ENCODE results near the gene SLC25A39. TPM values are rescaled to one million over a fixed set of nuclear protein-coding genes. Genes with fewer than 3 reads are reported as not detected.

Gene SLC25A39
- total RNA-seq, 4 donors from 2014 or later, result 93.2 to 148 (median 107) TPM

DNA sequence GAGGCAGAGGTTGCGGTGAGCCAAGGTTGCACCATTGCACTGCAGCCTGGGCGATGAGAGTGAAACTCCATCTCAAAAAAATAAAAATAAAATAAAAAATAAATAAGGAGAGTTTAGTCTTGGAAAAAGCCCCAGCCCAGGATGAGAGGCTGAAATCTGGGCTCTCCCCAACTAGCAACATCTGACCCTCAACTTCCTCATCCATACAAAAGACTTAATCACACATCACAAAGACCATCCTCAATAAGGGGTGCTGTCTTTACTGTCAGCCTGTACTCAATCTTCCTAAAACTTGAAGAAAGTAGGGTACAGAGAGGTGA is 45.3 kb downstream of the SLC25A39 start:
- Histone ChIP-seq H3K4me1 (peaks cover 6 to 17% (median 14%) of the 10 kb centered on the region in 3 donors), H3K36me3 (no peaks in the 10 kb centered on the region), H3K9me3 (no peaks in the 10 kb centered on the region), H3K27ac (peak overlapping the region in 2 of 4 donors; percentile 13 to 86), H3K27me3 (no peaks in the 10 kb centered on the region), H3K4me3 (no peak overlapping the region)
- DNase-seq, result no peak
- TF ChIP-seq, protein P1, sequence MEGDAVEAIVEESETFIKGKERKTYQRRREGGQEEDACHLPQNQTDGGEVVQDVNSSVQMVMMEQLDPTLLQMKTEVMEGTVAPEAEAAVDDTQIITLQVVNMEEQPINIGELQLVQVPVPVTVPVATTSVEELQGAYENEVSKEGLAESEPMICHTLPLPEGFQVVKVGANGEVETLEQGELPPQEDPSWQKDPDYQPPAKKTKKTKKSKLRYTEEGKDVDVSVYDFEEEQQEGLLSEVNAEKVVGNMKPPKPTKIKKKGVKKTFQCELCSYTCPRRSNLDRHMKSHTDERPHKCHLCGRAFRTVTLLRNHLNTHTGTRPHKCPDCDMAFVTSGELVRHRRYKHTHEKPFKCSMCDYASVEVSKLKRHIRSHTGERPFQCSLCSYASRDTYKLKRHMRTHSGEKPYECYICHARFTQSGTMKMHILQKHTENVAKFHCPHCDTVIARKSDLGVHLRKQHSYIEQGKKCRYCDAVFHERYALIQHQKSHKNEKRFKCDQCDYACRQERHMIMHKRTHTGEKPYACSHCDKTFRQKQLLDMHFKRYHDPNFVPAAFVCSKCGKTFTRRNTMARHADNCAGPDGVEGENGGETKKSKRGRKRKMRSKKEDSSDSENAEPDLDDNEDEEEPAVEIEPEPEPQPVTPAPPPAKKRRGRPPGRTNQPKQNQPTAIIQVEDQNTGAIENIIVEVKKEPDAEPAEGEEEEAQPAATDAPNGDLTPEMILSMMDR (IDR thresholded peaks at IDR 0.05), result no peak
- no peak for TF ChIP-seq POLR2A (IDR thresholded peaks at IDR 0.05)
- 88 to 97% methylated on average over 2 of the region's 2 CpGs for WGBS, 2 donors
- intact Hi-C loops (cut with DNase I), result no loop called here

DNA sequence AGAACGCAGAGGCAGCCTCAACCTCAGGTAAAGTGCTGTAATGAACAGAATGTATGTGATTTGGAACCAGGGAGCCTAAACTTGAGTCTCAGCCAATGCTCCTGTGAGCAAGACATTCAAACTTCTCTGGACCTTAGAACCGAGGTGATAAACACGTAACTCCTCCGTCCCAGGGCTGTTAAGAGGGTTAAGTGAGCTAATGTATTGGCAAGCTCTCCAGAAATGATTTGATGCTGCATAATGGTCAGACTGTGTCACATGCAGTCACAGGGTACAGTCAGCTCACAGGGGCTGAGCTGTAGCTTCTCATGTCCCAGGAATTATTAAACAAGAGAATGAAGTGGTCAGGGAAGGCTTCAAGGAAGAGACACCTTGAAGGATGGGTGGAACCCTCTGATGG is 46.6 kb downstream of the SLC25A39 start:
- Histone ChIP-seq H3K27me3 (no peaks in the 10 kb centered on the region), H3K4me1 (peaks cover 6 to 17% (median 14%) of the 10 kb centered on the region in 3 donors), H3K27ac (no peak overlapping the region), H3K36me3 (no peaks in the 10 kb centered on the region), H3K4me3 (no peak overlapping the region), H3K9me3 (no peaks in the 10 kb centered on the region)
- intact Hi-C loops (cut with DNase I), result no loop called here
- WGBS, 2 donors, result 83 to 88% methylated on average over 4 of the region's 4 CpGs
- DNase-seq, result no peak
- TF ChIP-seq, protein P1 (IDR thresholded peaks at IDR 0.05), result no peak
- no peak for TF ChIP-seq POLR2A (IDR thresholded peaks at IDR 0.05)

DNA sequence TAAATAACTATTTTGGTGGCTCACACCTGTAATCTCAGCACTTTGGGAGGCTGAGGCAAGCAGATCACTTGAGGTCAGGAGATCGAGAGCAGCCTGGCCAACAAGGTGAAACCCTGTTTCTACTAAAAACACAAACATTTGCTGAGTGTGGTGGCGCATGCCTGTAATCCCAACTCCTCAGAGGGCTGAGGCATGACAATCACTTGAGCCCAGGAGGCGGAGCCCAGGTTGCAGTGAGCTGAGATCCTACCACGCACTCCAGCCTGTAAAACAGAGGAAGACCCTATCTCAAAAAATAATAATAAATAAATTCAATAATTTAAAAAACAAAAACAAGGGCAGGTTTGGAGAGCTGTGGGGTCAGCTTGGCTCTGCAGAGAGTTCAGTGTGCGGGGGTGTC is 51.0 kb downstream of the SLC25A39 start:
- no peak overlapping the region for H3K4me3 ChIP-seq
- intact Hi-C loops (cut with DNase I), result no loop called here
- 83 to 90% methylated on average over 5 of the region's 5 CpGs for WGBS, 2 donors
- no peaks in the 10 kb centered on the region for H3K9me3 ChIP-seq
- H3K36me3 ChIP-seq, result no peaks in the 10 kb centered on the region
- no peak overlapping the region for H3K27ac ChIP-seq
- no peaks in the 10 kb centered on the region for H3K27me3 ChIP-seq
- TF ChIP-seq, protein P1 (IDR thresholded peaks at IDR 0.05), result no peak
- TF ChIP-seq POLR2A (IDR thresholded peaks at IDR 0.05), result no peak
- H3K4me1 ChIP-seq, result no peaks in the 10 kb centered on the region
- no peak for DNase-seq

DNA sequence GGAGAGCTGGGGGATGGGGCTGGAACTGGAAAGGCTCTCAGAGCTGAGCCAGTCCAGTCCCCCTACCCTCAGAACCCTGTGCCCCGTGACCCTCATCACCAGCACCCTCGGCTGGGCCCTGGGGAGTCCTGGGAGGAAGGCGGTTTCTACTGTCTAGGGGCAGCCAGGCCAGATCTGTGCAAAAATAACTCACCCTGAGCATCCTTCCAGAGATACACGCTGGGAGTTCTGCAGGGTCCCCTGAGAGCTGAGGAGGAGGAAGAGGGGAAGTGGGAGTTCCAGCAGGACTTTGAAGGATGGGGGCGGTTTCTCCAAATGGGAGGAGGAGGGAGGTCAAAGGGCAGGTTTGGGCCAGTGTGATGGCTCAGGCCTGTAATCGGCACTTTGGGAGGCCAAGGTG is 51.7 kb downstream of the SLC25A39 start:
- no peak for DNase-seq
- intact Hi-C loops (cut with DNase I), result no loop called here
- Histone ChIP-seq H3K9me3 (no peaks in the 10 kb centered on the region), H3K27ac (no peak overlapping the region), H3K4me1 (no peaks in the 10 kb centered on the region), H3K36me3 (no peaks in the 10 kb centered on the region), H3K4me3 (no peak overlapping the region), H3K27me3 (no peaks in the 10 kb centered on the region)
- 61 to 86% methylated on average over 3 of the region's 6 CpGs for WGBS, 2 donors
- no peak for TF ChIP-seq POLR2A (IDR thresholded peaks at IDR 0.05)
- TF ChIP-seq, protein P1 (IDR thresholded peaks at IDR 0.05), result no peak

DNA sequence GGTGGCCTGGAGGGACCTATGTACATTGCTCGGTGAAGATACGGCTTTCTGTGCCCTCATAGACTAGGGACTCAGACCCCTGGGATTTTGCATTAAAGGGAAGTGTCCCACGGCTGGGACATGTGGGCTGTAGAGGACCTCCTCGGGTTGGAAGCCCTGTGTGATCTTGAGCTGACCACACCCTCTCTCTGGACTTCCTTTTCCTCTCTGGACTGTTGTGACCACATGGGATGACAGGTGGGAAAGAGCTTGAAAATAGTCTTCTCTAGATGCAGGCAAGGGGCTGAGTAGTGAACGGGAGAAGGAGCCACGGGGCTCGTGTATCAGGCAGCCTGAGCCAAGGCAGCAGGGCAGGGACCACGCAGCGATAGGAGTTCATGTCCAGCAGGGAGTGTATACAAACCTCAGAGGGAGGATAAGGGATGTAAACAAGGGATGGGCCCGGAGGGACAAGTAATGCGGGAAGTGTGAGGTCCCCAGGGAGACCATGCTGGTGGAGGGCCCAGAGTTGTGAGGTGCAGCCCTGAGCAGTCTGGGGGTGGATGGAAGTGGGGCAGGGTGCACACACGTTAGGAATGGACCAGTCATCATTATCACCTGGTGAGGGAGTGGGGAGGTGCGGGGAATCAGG is 52.2 kb downstream of the SLC25A39 start:
- Histone ChIP-seq H3K9me3 (no peaks in the 10 kb centered on the region), H3K27ac (no peak overlapping the region), H3K4me1 (no peaks in the 10 kb centered on the region), H3K27me3 (no peaks in the 10 kb centered on the region), H3K36me3 (no peaks in the 10 kb centered on the region), H3K4me3 (no peak overlapping the region)
- no peak for DNase-seq
- intact Hi-C loops (cut with DNase I), result no loop called here
- TF ChIP-seq POLR2A (IDR thresholded peaks at IDR 0.05), result no peak
- TF ChIP-seq, protein P1 (IDR thresholded peaks at IDR 0.05), result no peak
- 41 to 55% methylated on average over 11 to 12 of the region's 13 CpGs for WGBS, 2 donors

Small RNA genes lying within 50 kb of the gene (small RNA-seq; reads per million reads assigned to genes)
- gene RF00012 (0 reads per million in 4 donors), gene RN7SL507P (0 to 0.15 (median 0) reads per million in 4 donors), gene RNU6-453P (0.27 to 2.3 (median 0.33) reads per million in 4 donors)

Other genes with a start within 250 kb of the SLC25A39 start
- 100 to 1,000 TPM in 1 of 4 donors, 10 to 100 TPM in 3; 31.1 to 135 (median 68.0) TPM for gene HDAC5, start 201.2 kb downstream of the SLC25A39 start, total RNA-seq
- gene HROB, start 182.9 kb downstream of the SLC25A39 start, total RNA-seq, result 1 to 10 TPM; 1.9 to 4.7 (median 4.0) TPM
- gene ASB16, start 154.1 kb downstream of the SLC25A39 start, total RNA-seq, result under 1 TPM in 1 of 4 donors, not detected in 3; 0.11 TPM
- 10 to 100 TPM; 14.6 to 25.5 (median 21.6) TPM for gene TMUB2, start 137.9 kb downstream of the SLC25A39 start, total RNA-seq
- gene ATXN7L3, start 124.9 kb downstream of the SLC25A39 start, total RNA-seq, result 10 to 100 TPM; 37.7 to 47.3 (median 44.0) TPM
- gene UBTF, start 105.1 kb downstream of the SLC25A39 start, total RNA-seq, result 10 to 100 TPM; 38.9 to 57.4 (median 51.0) TPM
- gene SLC4A1, start 56.7 kb downstream of the SLC25A39 start, total RNA-seq, result not detected
- 1 to 10 TPM in 2 of 4 donors, under 1 TPM in 2; 0.23 to 1.1 (median 0.81) TPM for gene RUNDC3A, start 16.2 kb downstream of the SLC25A39 start, total RNA-seq
- 1,000 to 10,000 TPM in 1 of 4 donors, 100 to 1,000 TPM in 3; 428 to 1,204 (median 642) TPM for gene GRN, start 20.5 kb upstream of the SLC25A39 start, total RNA-seq
- gene FAM171A2, start 39.0 kb upstream of the SLC25A39 start, total RNA-seq, result 10 to 100 TPM in 1 of 4 donors, 1 to 10 TPM in 2, under 1 TPM in 1; 0.35 to 17.4 (median 3.2) TPM
- under 1 TPM in 3 of 4 donors, not detected in 1; 0.26 to 0.76 (median 0.70) TPM for gene ITGA2B, start 64.8 kb upstream of the SLC25A39 start, total RNA-seq
- 10 to 100 TPM; 15.3 to 35.5 (median 24.9) TPM for gene GPATCH8, start 178.6 kb upstream of the SLC25A39 start, total RNA-seq
- 1 to 10 TPM in 2 of 4 donors, under 1 TPM in 1, not detected in 1; 0.26 to 1.5 (median 1.3) TPM for gene FZD2, start 232.7 kb upstream of the SLC25A39 start, total RNA-seq